Duodenal mucosa (tissue), 2 donors: ENCODE results near the gene PDHB.
"Not testable (repeated sequence)": the region's sequence is repeated elsewhere in the genome, so short reads cannot be mapped to it uniquely, and the experiment has no call there.

Experiments used
- H3K27ac ChIP-seq: one replicate; pipeline ENCODE4 v1.7.0; 2013; ENCODE audit warnings: low read depth, low read length
- H3K27me3 ChIP-seq, 2 donors: one replicate each; pipeline ENCODE4 v1.7.0; 2013; ENCODE audit warnings: low read length in 2 of 2, control low read depth in 1 of 2; ENCODE audit not compliant: insufficient read depth in 2 of 2, control insufficient read depth in 1 of 2
- H3K36me3 ChIP-seq, 2 donors: one replicate each; pipeline ENCODE4 v1.7.0; 2013; ENCODE audit warnings: low read length in 2 of 2, control low read depth in 1 of 2; ENCODE audit not compliant: insufficient read depth in 2 of 2, control insufficient read depth in 1 of 2
- H3K4me1 ChIP-seq, 2 donors: one replicate each; pipeline ENCODE4 v1.7.0; 2013; ENCODE audit warnings: low read length in 2 of 2, control low read depth in 1 of 2; ENCODE audit not compliant: insufficient read depth in 2 of 2, control insufficient read depth in 1 of 2
- H3K4me3 ChIP-seq, 2 donors: one replicate each; pipeline ENCODE4 v1.7.0; 2013; ENCODE audit warnings: low read length in 2 of 2, low read depth in 1 of 2
- H3K9ac ChIP-seq, 2 donors: one replicate each; pipeline ENCODE4 v1.7.0; 2013; ENCODE audit warnings: low read length in 2 of 2, low read depth in 1 of 2
- H3K9me3 ChIP-seq, 2 donors: one replicate each; pipeline ENCODE4 v1.7.0; 2013; ENCODE audit warnings: low read length in 2 of 2, control low read depth in 1 of 2; ENCODE audit not compliant: control insufficient read depth in 1 of 2

The PDHB gene

GRCh38 chr3:58469096-58469495, 35.5 kb upstream of the PDHB start:
- Histone ChIP-seq H3K27me3 (no peaks in the 10 kb centered on the region), H3K36me3 (no peaks in the 10 kb centered on the region), H3K9me3 (no peaks in the 10 kb centered on the region), H3K9ac (no peak overlapping the region), H3K4me1 (peaks cover 20 to 27% of the 10 kb centered on the region in 2 donors), H3K4me3 (no peak overlapping the region), H3K27ac (no peak overlapping the region)

- no peak overlapping the region for H3K27ac ChIP-seq
- H3K9ac ChIP-seq, result no peak overlapping the region
- H3K9me3 ChIP-seq, result no peaks in the 10 kb centered on the region
- H3K27me3 ChIP-seq, result no peaks in the 10 kb centered on the region
- no peaks in the 10 kb centered on the region for H3K36me3 ChIP-seq
- no peak overlapping the region for H3K4me3 ChIP-seq
- H3K4me1 ChIP-seq, result peaks cover 21 to 36% of the 10 kb centered on the region in 2 donors
These were observed 33.4 kb upstream of the PDHB start for GRCh38 chr3:58466899-58467563.

- H3K4me1 ChIP-seq, result peaks cover 4 to 14% of the 10 kb centered on the region in 2 donors
- no peaks in the 10 kb centered on the region for H3K36me3 ChIP-seq
- H3K9ac ChIP-seq, result no peak overlapping the region
These were observed 31.2 kb upstream of the PDHB start for GRCh38 chr3:58464866-58465265.

GRCh38 chr3:58463942-58464271, 30.3 kb upstream of the PDHB start:
- Histone ChIP-seq H3K27me3 (no peaks in the 10 kb centered on the region), H3K27ac (no peak overlapping the region), H3K9me3 (no peaks in the 10 kb centered on the region), H3K9ac (no peak overlapping the region), H3K4me3 (peak overlapping the region; percentile 50 to 55), H3K4me1 (peaks cover 4 to 13% of the 10 kb centered on the region in 2 donors), H3K36me3 (no peaks in the 10 kb centered on the region)

More at GRCh38 chr3:58464866-58465265, 31.2 kb upstream of the PDHB start:
- Histone ChIP-seq H3K9me3 (no peaks in the 10 kb centered on the region), H3K27me3 (no peaks in the 10 kb centered on the region), H3K4me3 (no peak overlapping the region), H3K27ac (no peak overlapping the region)

GRCh38 chr3:58463181-58463941, 29.7 kb upstream of the PDHB start:
- H3K9ac ChIP-seq, result peak overlapping the region; percentile 15 to 23
- no peaks in the 10 kb centered on the region for H3K27me3 ChIP-seq
- H3K4me3 ChIP-seq, result peak overlapping the region; percentile 50 to 55
- no peaks in the 10 kb centered on the region for H3K9me3 ChIP-seq
- no peak overlapping the region for H3K27ac ChIP-seq
- H3K36me3 ChIP-seq, result no peaks in the 10 kb centered on the region
- peaks cover 4 to 13% of the 10 kb centered on the region in 2 donors for H3K4me1 ChIP-seq

- no peaks in the 10 kb centered on the region for H3K9me3 ChIP-seq
- peaks cover 4 to 13% of the 10 kb centered on the region in 2 donors for H3K4me1 ChIP-seq
- no peak overlapping the region for H3K4me3 ChIP-seq
- H3K27ac ChIP-seq, result no peak overlapping the region
- H3K9ac ChIP-seq, result no peak overlapping the region
- no peaks in the 10 kb centered on the region for H3K36me3 ChIP-seq
- no peaks in the 10 kb centered on the region for H3K27me3 ChIP-seq
These were observed 29.2 kb upstream of the PDHB start for GRCh38 chr3:58462829-58463180.

GRCh38 chr3:58459160-58459559, 25.5 kb upstream of the PDHB start:
- no peak overlapping the region for H3K27ac ChIP-seq
- no peaks in the 10 kb centered on the region for H3K36me3 ChIP-seq
- peaks cover 3 to 4% of the 10 kb centered on the region in 2 donors for H3K9me3 ChIP-seq
- H3K4me3 ChIP-seq, result no peak overlapping the region
- no peak overlapping the region for H3K9ac ChIP-seq
- H3K27me3 ChIP-seq, result no peaks in the 10 kb centered on the region
- H3K4me1 ChIP-seq, result peaks cover 4 to 13% of the 10 kb centered on the region in 2 donors

GRCh38 chr3:58452176-58452575, 18.5 kb upstream of the PDHB start:
- Histone ChIP-seq H3K9me3 (peaks cover 6 to 15% of the 10 kb centered on the region in 2 donors), H3K9ac (no peak overlapping the region), H3K36me3 (no peaks in the 10 kb centered on the region), H3K27ac (no peak overlapping the region), H3K27me3 (no peaks in the 10 kb centered on the region), H3K4me1 (no peaks in the 10 kb centered on the region), H3K4me3 (no peak overlapping the region)

- Histone ChIP-seq H3K4me1 (no peaks in the 10 kb centered on the region), H3K4me3 (no peak overlapping the region), H3K27ac (no peak overlapping the region), H3K27me3 (no peaks in the 10 kb centered on the region), H3K9ac (no peak overlapping the region), H3K9me3 (no peaks in the 10 kb centered on the region), H3K36me3 (no peaks in the 10 kb centered on the region)
These were observed 8.2 kb upstream of the PDHB start for GRCh38 chr3:58441514-58442450.

- H3K4me3 ChIP-seq, H3K27ac ChIP-seq, H3K36me3 ChIP-seq, H3K4me1 ChIP-seq, H3K9me3 ChIP-seq, H3K27me3 ChIP-seq, H3K9ac ChIP-seq: not testable (repeated sequence)
These were observed 7.3 kb upstream of the PDHB start for GRCh38 chr3:58440996-58441355.
